ENCODE measurements around the gene KLHL5. TPM values are rescaled to one million over a fixed set of nuclear protein-coding genes. Genes with fewer than 3 reads are reported as not detected.

Gene KLHL5
- total and polyA plus RNA-seq, 4 donors: 14.2 to 65.4 (median 25.6) TPM

- no peak for TF ChIP-seq REST (IDR thresholded peaks at IDR 0.05)
- TF ChIP-seq GABPA (IDR thresholded peaks at IDR 0.05 in 1 of 2, conservative IDR thresholded peaks at IDR 0.05 in 1 of 2): no peak
- TF ChIP-seq RXRA (IDR thresholded peaks at IDR 0.05): no peak
- TF ChIP-seq RAD21 (IDR thresholded peaks at IDR 0.05): no peak
- no peak for TF ChIP-seq ZBTB33 (IDR thresholded peaks at IDR 0.05)
- TF ChIP-seq CTCF (IDR thresholded peaks at IDR 0.05; ENCODE audit: low read depth, low read length, missing input control): no peak
- TF ChIP-seq ATF3 (IDR thresholded peaks at IDR 0.05): no peak
- TF ChIP-seq HNF4A (conservative IDR thresholded peaks at IDR 0.05): no peak
- TF ChIP-seq EGR1 (IDR thresholded peaks at IDR 0.05; ENCODE audit: low read depth in 2 of 2): no peak
- TF ChIP-seq JUND (IDR thresholded peaks at IDR 0.05): no peak
- TF ChIP-seq TAF1 (conservative IDR thresholded peaks at IDR 0.05): no peak
- no peak for TF ChIP-seq FOXA2 (IDR thresholded peaks at IDR 0.05)
- DNase-seq (ENCODE audit: low spot score): no peak
- Histone ChIP-seq H3K27ac (ENCODE audit: low read depth in 1 of 2, low read length in 2 of 2) (no peak overlapping the region), H3K9ac (ENCODE audit: low read depth in 1 of 2, low read length in 2 of 2) (no peak overlapping the region), H3K36me3 (ENCODE audit: control insufficient read depth in 4 of 4, insufficient read depth in 3 of 4, low read depth in 1 of 4, low read length in 3 of 4) (peaks cover 3 to 24% (median 15%) of the 10 kb centered on the region in 4 donors), H3K27me3 (ENCODE audit: control insufficient read depth in 4 of 4, insufficient read depth in 4 of 4, low read length in 3 of 4) (no peaks in the 10 kb centered on the region), H3K9me3 (ENCODE audit: control insufficient read depth in 4 of 4, low read length in 3 of 4) (no peaks in the 10 kb centered on the region), H3K4me1 (ENCODE audit: control insufficient read depth in 4 of 4, insufficient read depth in 4 of 4, low read length in 3 of 4) (no peaks in the 10 kb centered on the region), H3K4me3 (ENCODE audit: low read depth in 1 of 3, low read length in 3 of 3) (no peak overlapping the region)
- WGBS: 95% methylated on average over 5 of the region's 5 CpGs
Observed at GRCh38 chr4:39085891-39086290, 23.9 kb downstream of the KLHL5 start.

GRCh38 chr4:39096847-39097246 lies 34.8 kb downstream of the KLHL5 start:
- no peak for TF ChIP-seq HNF4A (conservative IDR thresholded peaks at IDR 0.05)
- TF ChIP-seq CTCF (IDR thresholded peaks at IDR 0.05; ENCODE audit: low read depth, low read length, missing input control): no peak
- TF ChIP-seq ATF3 (IDR thresholded peaks at IDR 0.05): no peak
- TF ChIP-seq TAF1 (conservative IDR thresholded peaks at IDR 0.05): no peak
- TF ChIP-seq MAX (IDR thresholded peaks at IDR 0.05): no peak
- TF ChIP-seq FOXA2 (IDR thresholded peaks at IDR 0.05): no peak
- no peak for TF ChIP-seq RAD21 (IDR thresholded peaks at IDR 0.05)
- TF ChIP-seq YY1 (IDR thresholded peaks at IDR 0.05): no peak
- no peak for TF ChIP-seq ZBTB33 (IDR thresholded peaks at IDR 0.05)
- no peak for TF ChIP-seq RXRA (IDR thresholded peaks at IDR 0.05)
- TF ChIP-seq GABPA (IDR thresholded peaks at IDR 0.05 in 1 of 2, conservative IDR thresholded peaks at IDR 0.05 in 1 of 2): no peak
- TF ChIP-seq EGR1 (IDR thresholded peaks at IDR 0.05; ENCODE audit: low read depth in 2 of 2): no peak
- no peak for TF ChIP-seq FOXA1 (IDR thresholded peaks at IDR 0.05)
- no peak for TF ChIP-seq NR2F2 (IDR thresholded peaks at IDR 0.05)
- Histone ChIP-seq H3K9ac (ENCODE audit: low read depth in 1 of 2, low read length in 2 of 2) (no peak overlapping the region), H3K36me3 (ENCODE audit: control insufficient read depth in 4 of 4, insufficient read depth in 3 of 4, low read depth in 1 of 4, low read length in 3 of 4) (no peaks in the 10 kb centered on the region)

More at GRCh38 chr4:39096847-39097246, 34.8 kb downstream of the KLHL5 start:
- 38% methylated on average over 1 of the region's 1 CpG for WGBS
- Histone ChIP-seq H3K27ac (ENCODE audit: low read depth in 1 of 2, low read length in 2 of 2) (no peak overlapping the region), H3K9me3 (ENCODE audit: control insufficient read depth in 4 of 4, low read length in 3 of 4) (no peaks in the 10 kb centered on the region), H3K4me1 (ENCODE audit: control insufficient read depth in 4 of 4, insufficient read depth in 4 of 4, low read length in 3 of 4) (peaks cover 0 to 8% (median 7%) of the 10 kb centered on the region in 4 donors), H3K4me3 (ENCODE audit: low read depth in 1 of 3, low read length in 3 of 3) (no peak overlapping the region), H3K27me3 (ENCODE audit: control insufficient read depth in 4 of 4, insufficient read depth in 4 of 4, low read length in 3 of 4) (no peaks in the 10 kb centered on the region)
- no peak for DNase-seq (ENCODE audit: low spot score)
